Measurements from ENCODE around the gene CENPO. TPM values are rescaled to one million over a fixed set of nuclear protein-coding genes. Genes with fewer than 3 reads are reported as not detected.
A peak's percentile ranks its signal among the peaks of the same experiment; 100 is the strongest.

The CENPO gene
- total RNA-seq, 6 experiments from 2014 or later = 1.6 to 6.0 (median 3.1) TPM

- intact Hi-C loops (cut with DNase I) = no loop called here
- Histone ChIP-seq H3K27me3 (no peaks in the 10 kb centered on the region), H3K4me3 (no peak overlapping the region), H3K27ac (no peak overlapping the region), H3K9me3 (no peaks in the 10 kb centered on the region), H3K4me1 (no peaks in the 10 kb centered on the region), H3K36me3 (no peaks in the 10 kb centered on the region)
- no peak for DNase-seq
- 48% methylated on average over 2 of the region's 2 CpGs for WGBS (ENCODE audit: insufficient coverage, low coverage, low lambda C conversion rate, missing lambda C conversion rate)
- ATAC-seq = peak in 3 of 4 donors; percentile 27 to 41 (median 31)
- TF ChIP-seq CTCF (IDR thresholded peaks at IDR 0.05) = no peak
- no peak for TF ChIP-seq POLR2A (IDR thresholded peaks at IDR 0.05)
Observed at GRCh38 chr2:24779116-24779515, 14.1 kb upstream of the CENPO start.

DNA sequence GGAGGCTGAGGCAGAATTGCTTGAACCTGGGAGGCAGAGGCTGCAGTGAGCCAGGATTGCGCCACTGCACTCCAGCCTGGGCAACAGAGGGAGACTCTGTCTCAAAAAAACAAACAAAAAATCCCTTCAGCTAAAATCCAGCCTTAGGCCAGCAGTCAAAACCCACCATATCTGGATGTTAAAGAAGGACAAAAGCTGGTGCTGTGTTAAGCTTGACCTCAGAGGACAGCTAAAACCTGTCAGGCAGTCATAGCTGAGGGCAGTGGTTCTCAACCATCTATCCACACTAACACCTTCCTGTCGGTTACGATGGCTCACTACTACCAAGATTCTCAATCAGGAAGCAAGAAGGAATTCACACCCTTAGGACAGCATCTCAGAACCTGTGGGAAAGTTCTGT lies 9.6 kb upstream of the CENPO start:
- 100% methylated on average over 2 of the region's 3 CpGs for WGBS (ENCODE audit: insufficient coverage, low coverage, low lambda C conversion rate, missing lambda C conversion rate)
- H3K9me3 ChIP-seq = no peaks in the 10 kb centered on the region
- H3K27me3 ChIP-seq = no peaks in the 10 kb centered on the region
- no peak overlapping the region for H3K4me3 ChIP-seq
- TF ChIP-seq POLR2A (IDR thresholded peaks at IDR 0.05) (no peak), CTCF (IDR thresholded peaks at IDR 0.05) (no peak)
- H3K27ac ChIP-seq = no peak overlapping the region
- ATAC-seq (no peak), DNase-seq (no peak)
- intact Hi-C loops (cut with DNase I) = no loop called here
- H3K36me3 ChIP-seq = no peaks in the 10 kb centered on the region
- no peaks in the 10 kb centered on the region for H3K4me1 ChIP-seq

DNA sequence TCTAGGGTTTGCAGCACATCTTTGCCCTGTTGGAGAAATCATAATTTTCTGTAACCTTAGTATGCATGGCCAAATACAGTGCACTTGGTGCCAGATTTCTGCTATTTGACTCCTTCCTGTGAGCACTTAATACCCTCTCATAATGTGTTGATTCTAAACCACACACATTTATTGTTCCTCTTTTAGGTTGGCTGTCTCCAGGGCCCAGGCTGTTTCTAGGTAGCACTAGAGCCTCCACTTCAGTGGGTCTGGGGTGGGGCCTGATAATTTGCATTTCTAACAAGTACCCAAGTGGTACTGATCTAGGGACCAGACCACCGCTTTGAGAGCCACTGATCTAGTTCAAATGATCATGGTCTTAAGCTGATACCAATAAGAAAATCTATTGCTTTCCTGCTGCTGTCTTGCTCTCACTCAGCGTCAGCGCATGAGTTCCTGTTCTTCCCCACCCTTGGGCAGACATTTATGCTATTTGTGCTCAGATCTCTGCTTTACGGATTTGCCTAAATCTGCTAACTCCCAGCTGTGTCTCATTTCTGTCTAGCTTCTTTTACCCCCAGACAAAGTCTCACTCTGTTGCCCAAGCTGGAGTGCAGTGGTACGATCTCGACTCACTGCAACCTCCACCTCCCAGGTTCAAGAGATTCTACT lies 7.4 kb upstream of the CENPO start:
- H3K27me3 ChIP-seq = no peaks in the 10 kb centered on the region
- no peaks in the 10 kb centered on the region for H3K4me1 ChIP-seq
- intact Hi-C loops (cut with DNase I) = no loop called here
- TF ChIP-seq POLR2A (IDR thresholded peaks at IDR 0.05) (no peak), CTCF (IDR thresholded peaks at IDR 0.05) (no peak)
- WGBS (ENCODE audit: insufficient coverage, low coverage, low lambda C conversion rate, missing lambda C conversion rate) = 72% methylated on average over 3 of the region's 6 CpGs
- H3K27ac ChIP-seq = no peak overlapping the region
- peak; percentile 14 to 61 (median 40) for ATAC-seq
- H3K4me3 ChIP-seq = no peak overlapping the region
- no peaks in the 10 kb centered on the region for H3K9me3 ChIP-seq
- DNase-seq = no peak
- no peaks in the 10 kb centered on the region for H3K36me3 ChIP-seq

DNA sequence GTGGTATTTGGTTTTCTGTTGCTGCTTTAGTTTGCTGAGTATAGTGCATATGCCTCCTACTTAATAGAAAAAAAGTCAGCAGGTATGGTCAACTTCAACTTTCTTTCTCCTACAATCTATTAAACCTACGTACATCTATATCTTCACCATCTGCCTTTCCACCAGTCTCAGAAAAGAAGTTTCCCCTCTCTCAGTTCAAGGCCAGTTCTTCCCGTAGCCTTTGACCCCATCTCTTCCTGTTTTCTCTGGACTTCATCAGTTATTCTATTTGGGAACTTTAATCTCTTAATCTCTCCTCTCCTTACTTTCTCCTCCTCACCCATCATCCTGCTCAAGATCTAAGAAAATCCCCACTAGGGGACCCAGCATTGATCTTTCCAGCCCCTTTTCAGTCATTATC lies 5.7 kb upstream of the CENPO start:
- intact Hi-C loops (cut with DNase I) = no loop called here
- Histone ChIP-seq H3K9me3 (no peaks in the 10 kb centered on the region), H3K27ac (no peak overlapping the region), H3K4me3 (no peak overlapping the region), H3K27me3 (no peaks in the 10 kb centered on the region), H3K4me1 (peaks cover 0 to 6% (median 0%) of the 10 kb centered on the region in 4 donors), H3K36me3 (no peaks in the 10 kb centered on the region)
- DNase-seq = no peak
- no peak for ATAC-seq
- 49% methylated on average over 2 of the region's 2 CpGs for WGBS (ENCODE audit: insufficient coverage, low coverage, low lambda C conversion rate, missing lambda C conversion rate)
- TF ChIP-seq POLR2A (IDR thresholded peaks at IDR 0.05) = no peak
- TF ChIP-seq CTCF (IDR thresholded peaks at IDR 0.05) = no peak
